Measurements from ENCODE around the gene NABP2. TPM values are rescaled to one million over a fixed set of nuclear protein-coding genes. Genes with fewer than 3 reads are reported as not detected.
A peak's percentile ranks its signal among the peaks of the same experiment; 100 is the strongest.

The NABP2 gene
- total and polyA plus RNA-seq, 2 experiments from 2014 or later, result 29.9 to 40.1 TPM

GRCh38 chr12:56255671-56256070 is 31.5 kb downstream of the NABP2 start:
- no peak for DNase-seq

GRCh38 chr12:56256326-56256960 is 32.3 kb downstream of the NABP2 start:
- no peak overlapping the region for H2AFZ ChIP-seq
- H3K4me1 ChIP-seq (ENCODE audit: insufficient read depth), result peaks cover 28% of the 10 kb centered on the region
- no peaks in the 10 kb centered on the region for H4K20me1 ChIP-seq (ENCODE audit: insufficient read depth)
- H3K9me3 ChIP-seq (ENCODE audit: low read depth), result no peaks in the 10 kb centered on the region
- WGBS, 2 experiments (ENCODE audit: low coverage in 1 of 2, low lambda C conversion rate in 2 of 2, missing lambda C conversion rate in 2 of 2), result 3 to 4% methylated on average over 4 of the region's 4 CpGs
- peaks cover 41% of the 10 kb centered on the region for H3F3A ChIP-seq (ENCODE audit: insufficient read depth)
- no peaks in the 10 kb centered on the region for H3K27me3 ChIP-seq (replicated peaks; ENCODE audit: insufficient read depth)
- H3K4me2 ChIP-seq (ENCODE audit: unreplicated experiment), result peak overlapping the region; percentile 97
- in situ Hi-C loops (cut with MboI), result no loop called here
- DNase-seq, result peak; percentile 82
- H3K9ac ChIP-seq, result peak overlapping the region; percentile 81
- H3K36me3 ChIP-seq (ENCODE audit: low read depth), result peaks cover 44% of the 10 kb centered on the region
- TF ChIP-seq EZH2phosphoT487 (IDR thresholded peaks at IDR 0.05; ENCODE audit: insufficient read depth, low read depth), result no peak
- TF ChIP-seq EZH2 (IDR thresholded peaks at IDR 0.05; ENCODE audit: insufficient read depth, poor library complexity, severe bottlenecking), result no peak
- no peaks in the 10 kb centered on the region for H3K9me2 ChIP-seq (ENCODE audit: insufficient read depth)
- peak overlapping the region; percentile 96 for H3K4me3 ChIP-seq
- peaks cover 65% of the 10 kb centered on the region for H3K79me2 ChIP-seq (ENCODE audit: insufficient read depth)
- H3K27ac ChIP-seq, result peak overlapping the region; percentile 70

More at GRCh38 chr12:56255671-56256070, 31.5 kb downstream of the NABP2 start:
- Histone ChIP-seq H3K9me3 (ENCODE audit: low read depth) (no peaks in the 10 kb centered on the region), H3K4me2 (ENCODE audit: unreplicated experiment) (peak overlapping the region; percentile 97), H3K9me2 (ENCODE audit: insufficient read depth) (no peaks in the 10 kb centered on the region), H4K20me1 (ENCODE audit: insufficient read depth) (no peaks in the 10 kb centered on the region), H3K4me3 (peak overlapping the region; percentile 96; the same call in 1 of the 2 replicates), H2AFZ (no peak overlapping the region), H3K27ac (0 out of 2 replicates have a peak overlapping the region, but pooled peaks have one; percentile 70), H3K79me2 (ENCODE audit: insufficient read depth) (peaks cover 70% of the 10 kb centered on the region), H3K36me3 (ENCODE audit: low read depth) (peaks cover 52% of the 10 kb centered on the region), H3K4me1 (ENCODE audit: insufficient read depth) (peaks cover 22% of the 10 kb centered on the region), H3K9ac (peak overlapping the region; percentile 81; the same call in 1 of the 2 replicates), H3K27me3 (replicated peaks; ENCODE audit: insufficient read depth) (no peaks in the 10 kb centered on the region), H3F3A (ENCODE audit: insufficient read depth) (peaks cover 36% of the 10 kb centered on the region)
- WGBS, 2 experiments (ENCODE audit: low coverage in 1 of 2, low lambda C conversion rate in 2 of 2, missing lambda C conversion rate in 2 of 2), result 74 to 83% methylated on average over 7 of the region's 7 CpGs
- no peak for TF ChIP-seq EZH2 (IDR thresholded peaks at IDR 0.05; ENCODE audit: insufficient read depth, poor library complexity, severe bottlenecking)
- TF ChIP-seq EZH2phosphoT487 (IDR thresholded peaks at IDR 0.05; ENCODE audit: insufficient read depth, low read depth), result no peak
- in situ Hi-C loops (cut with MboI), result no loop called here

GRCh38 chr12:56257071-56257470 is 32.9 kb downstream of the NABP2 start:
- Histone ChIP-seq H3K9ac (peak overlapping the region; percentile 81), H3K79me2 (ENCODE audit: insufficient read depth) (peaks cover 58% of the 10 kb centered on the region), H3K4me1 (ENCODE audit: insufficient read depth) (peaks cover 33% of the 10 kb centered on the region), H3K27ac (peak overlapping the region; percentile 70), H3K27me3 (replicated peaks; ENCODE audit: insufficient read depth) (no peaks in the 10 kb centered on the region), H3K9me2 (ENCODE audit: insufficient read depth) (no peaks in the 10 kb centered on the region), H3F3A (ENCODE audit: insufficient read depth) (peaks cover 47% of the 10 kb centered on the region), H3K4me2 (ENCODE audit: unreplicated experiment) (peak overlapping the region; percentile 97), H2AFZ (no peak overlapping the region), H3K36me3 (ENCODE audit: low read depth) (peaks cover 38% of the 10 kb centered on the region), H4K20me1 (ENCODE audit: insufficient read depth) (no peaks in the 10 kb centered on the region), H3K9me3 (ENCODE audit: low read depth) (no peaks in the 10 kb centered on the region), H3K4me3 (peak overlapping the region; percentile 96)
- in situ Hi-C loops (cut with MboI), result no loop called here
- TF ChIP-seq EZH2 (IDR thresholded peaks at IDR 0.05; ENCODE audit: insufficient read depth, poor library complexity, severe bottlenecking) (no peak), EZH2phosphoT487 (IDR thresholded peaks at IDR 0.05; ENCODE audit: insufficient read depth, low read depth) (no peak)
- peak; percentile 31 for DNase-seq
- WGBS, 2 experiments (ENCODE audit: low coverage in 1 of 2, low lambda C conversion rate in 2 of 2, missing lambda C conversion rate in 2 of 2), result 16 to 19% methylated on average over 8 of the region's 8 CpGs

- H3K36me3 ChIP-seq (ENCODE audit: low read depth), result peaks cover 33% of the 10 kb centered on the region
- H3K27ac ChIP-seq, result peak overlapping the region; percentile 70
- no peak for TF ChIP-seq EZH2 (IDR thresholded peaks at IDR 0.05; ENCODE audit: insufficient read depth, poor library complexity, severe bottlenecking)
- TF ChIP-seq EZH2phosphoT487 (IDR thresholded peaks at IDR 0.05; ENCODE audit: insufficient read depth, low read depth), result no peak
- peak; percentile 59 for DNase-seq
- H3K9me2 ChIP-seq (ENCODE audit: insufficient read depth), result no peaks in the 10 kb centered on the region
- peak overlapping the region; percentile 97 for H3K4me2 ChIP-seq (ENCODE audit: unreplicated experiment)
- no peaks in the 10 kb centered on the region for H3K27me3 ChIP-seq (replicated peaks; ENCODE audit: insufficient read depth)
- H4K20me1 ChIP-seq (ENCODE audit: insufficient read depth), result no peaks in the 10 kb centered on the region
- H3K4me1 ChIP-seq (ENCODE audit: insufficient read depth), result peaks cover 35% of the 10 kb centered on the region
- 0 to 2% methylated on average over 21 to 27 of the region's 27 CpGs for WGBS, 2 experiments (ENCODE audit: low coverage in 1 of 2, low lambda C conversion rate in 2 of 2, missing lambda C conversion rate in 2 of 2)
- peak overlapping the region; percentile 91; the same call in 1 of the 2 replicates for H2AFZ ChIP-seq
- H3K4me3 ChIP-seq, result peak overlapping the region; percentile 96
- H3K79me2 ChIP-seq (ENCODE audit: insufficient read depth), result peaks cover 53% of the 10 kb centered on the region
- H3K9ac ChIP-seq, result peak overlapping the region; percentile 81
- in situ Hi-C loops (cut with MboI), result no loop called here
- H3F3A ChIP-seq (ENCODE audit: insufficient read depth), result peaks cover 46% of the 10 kb centered on the region
- no peaks in the 10 kb centered on the region for H3K9me3 ChIP-seq (ENCODE audit: low read depth)
Measured at GRCh38 chr12:56257491-56258067, 33.4 kb downstream of the NABP2 start.
